ENCODE results near the gene CBFA2T2.
"Not testable (repeated sequence)": the region's sequence is repeated elsewhere in the genome, so short reads cannot be mapped to it uniquely, and the experiment has no call there.

The CBFA2T2 gene

GRCh38 chr20:33552519-33552918 lies 62.6 kb downstream of the CBFA2T2 start:
- H3K4me1 ChIP-seq (ENCODE audit: control insufficient read depth, insufficient read depth, low read length, poor library complexity, severe bottlenecking) = no peaks in the 10 kb centered on the region
- 81 to 90% methylated on average over 2 to 3 of the region's 3 CpGs for WGBS, 2 experiments (ENCODE audit: insufficient coverage in 2 of 2)
- H3K4me3 ChIP-seq (ENCODE audit: extremely low read depth, insufficient read depth, low read length, poor library complexity, severe bottlenecking) = no peak overlapping the region
- H3K9me3 ChIP-seq (ENCODE audit: control insufficient read depth, low read length) = no peaks in the 10 kb centered on the region
- no peak overlapping the region for H3K27ac ChIP-seq (ENCODE audit: low read depth, low read length, severe bottlenecking)
- H3K36me3 ChIP-seq (ENCODE audit: control insufficient read depth, insufficient read depth, low read length) = peaks cover 7% of the 10 kb centered on the region

GRCh38 chr20:33553516-33553915 lies 63.6 kb downstream of the CBFA2T2 start:
- Histone ChIP-seq H3K9me3 (ENCODE audit: control insufficient read depth, low read length) (no peaks in the 10 kb centered on the region), H3K36me3 (ENCODE audit: control insufficient read depth, insufficient read depth, low read length) (peaks cover 7% of the 10 kb centered on the region), H3K4me1 (ENCODE audit: control insufficient read depth, insufficient read depth, low read length, poor library complexity, severe bottlenecking) (no peaks in the 10 kb centered on the region), H3K27ac (ENCODE audit: low read depth, low read length, severe bottlenecking) (no peak overlapping the region), H3K4me3 (ENCODE audit: extremely low read depth, insufficient read depth, low read length, poor library complexity, severe bottlenecking) (no peak overlapping the region)
- 98 to 100% methylated on average over 3 to 4 of the region's 4 CpGs for WGBS, 2 experiments (ENCODE audit: insufficient coverage in 2 of 2)

GRCh38 chr20:33554914-33555420 lies 65.1 kb downstream of the CBFA2T2 start:
- peak overlapping the region; percentile 16 for H3K27ac ChIP-seq (ENCODE audit: low read depth, low read length, severe bottlenecking)
- no peaks in the 10 kb centered on the region for H3K9me3 ChIP-seq (ENCODE audit: control insufficient read depth, low read length)
- 22 to 25% methylated on average over 1 of the region's 2 CpGs for WGBS, 2 experiments (ENCODE audit: insufficient coverage in 2 of 2)
- H3K4me1 ChIP-seq (ENCODE audit: control insufficient read depth, insufficient read depth, low read length, poor library complexity, severe bottlenecking) = no peaks in the 10 kb centered on the region
- H3K4me3 ChIP-seq (ENCODE audit: extremely low read depth, insufficient read depth, low read length, poor library complexity, severe bottlenecking) = no peak overlapping the region
- H3K36me3 ChIP-seq (ENCODE audit: control insufficient read depth, insufficient read depth, low read length) = peaks cover 7% of the 10 kb centered on the region

GRCh38 chr20:33555755-33556154 lies 65.9 kb downstream of the CBFA2T2 start:
- no peaks in the 10 kb centered on the region for H3K9me3 ChIP-seq (ENCODE audit: control insufficient read depth, low read length)
- peaks cover 5% of the 10 kb centered on the region for H3K36me3 ChIP-seq (ENCODE audit: control insufficient read depth, insufficient read depth, low read length)
- H3K4me3 ChIP-seq (ENCODE audit: extremely low read depth, insufficient read depth, low read length, poor library complexity, severe bottlenecking) = no peak overlapping the region
- WGBS, 2 experiments (ENCODE audit: insufficient coverage in 2 of 2) = 97 to 98% methylated on average over 3 of the region's 3 CpGs
- H3K27ac ChIP-seq (ENCODE audit: low read depth, low read length, severe bottlenecking) = no peak overlapping the region
- no peaks in the 10 kb centered on the region for H3K4me1 ChIP-seq (ENCODE audit: control insufficient read depth, insufficient read depth, low read length, poor library complexity, severe bottlenecking)

GRCh38 chr20:33556246-33556645 lies 66.3 kb downstream of the CBFA2T2 start:
- no peaks in the 10 kb centered on the region for H3K9me3 ChIP-seq (ENCODE audit: control insufficient read depth, low read length)
- no CpG with 5 or more reads among the region's 3 CpGs for whole genome bisulfite sequencing, 2 experiments (ENCODE audit: insufficient coverage in 2 of 2)
- H3K27ac ChIP-seq (ENCODE audit: low read depth, low read length, severe bottlenecking) = no peak overlapping the region
- no peaks in the 10 kb centered on the region for H3K4me1 ChIP-seq (ENCODE audit: control insufficient read depth, insufficient read depth, low read length, poor library complexity, severe bottlenecking)
- peaks cover 4% of the 10 kb centered on the region for H3K36me3 ChIP-seq (ENCODE audit: control insufficient read depth, insufficient read depth, low read length)
- no peak overlapping the region for H3K4me3 ChIP-seq (ENCODE audit: extremely low read depth, insufficient read depth, low read length, poor library complexity, severe bottlenecking)

- peaks cover 4% of the 10 kb centered on the region for H3K36me3 ChIP-seq (ENCODE audit: control insufficient read depth, insufficient read depth, low read length)
- 80% methylated on average over 1 of the region's 9 CpGs for WGBS, 2 experiments (ENCODE audit: insufficient coverage in 2 of 2)
Measured at GRCh38 chr20:33558348-33559144, 68.7 kb downstream of the CBFA2T2 start.

GRCh38 chr20:33559212-33559611 lies 69.3 kb downstream of the CBFA2T2 start:
- Histone ChIP-seq H3K36me3 (ENCODE audit: control insufficient read depth, insufficient read depth, low read length) (peaks cover 4% of the 10 kb centered on the region), H3K9me3 (ENCODE audit: control insufficient read depth, low read length) (no peaks in the 10 kb centered on the region), H3K4me1 (ENCODE audit: control insufficient read depth, insufficient read depth, low read length, poor library complexity, severe bottlenecking) (no peaks in the 10 kb centered on the region), H3K4me3 (ENCODE audit: extremely low read depth, insufficient read depth, low read length, poor library complexity, severe bottlenecking) (no peak overlapping the region), H3K27ac (ENCODE audit: low read depth, low read length, severe bottlenecking) (no peak overlapping the region)
- 88 to 100% methylated on average over 2 of the region's 2 CpGs for WGBS, 2 experiments (ENCODE audit: insufficient coverage in 2 of 2)

More at GRCh38 chr20:33558348-33559144, 68.7 kb downstream of the CBFA2T2 start:
- H3K4me1 ChIP-seq (ENCODE audit: control insufficient read depth, insufficient read depth, low read length, poor library complexity, severe bottlenecking) = no peaks in the 10 kb centered on the region
- no peaks in the 10 kb centered on the region for H3K9me3 ChIP-seq (ENCODE audit: control insufficient read depth, low read length)
- no peak overlapping the region for H3K4me3 ChIP-seq (ENCODE audit: extremely low read depth, insufficient read depth, low read length, poor library complexity, severe bottlenecking)
- no peak overlapping the region for H3K27ac ChIP-seq (ENCODE audit: low read depth, low read length, severe bottlenecking)

GRCh38 chr20:33560026-33560425 lies 70.1 kb downstream of the CBFA2T2 start:
- Histone ChIP-seq H3K9me3 (ENCODE audit: control insufficient read depth, low read length) (no peaks in the 10 kb centered on the region), H3K4me1 (ENCODE audit: control insufficient read depth, insufficient read depth, low read length, poor library complexity, severe bottlenecking) (no peaks in the 10 kb centered on the region), H3K4me3 (ENCODE audit: extremely low read depth, insufficient read depth, low read length, poor library complexity, severe bottlenecking) (no peak overlapping the region), H3K36me3 (ENCODE audit: control insufficient read depth, insufficient read depth, low read length) (peaks cover 4% of the 10 kb centered on the region), H3K27ac (ENCODE audit: low read depth, low read length, severe bottlenecking) (no peak overlapping the region)
- WGBS, 2 experiments (ENCODE audit: insufficient coverage in 2 of 2) = 100% methylated on average over 1 to 2 of the region's 2 CpGs

- WGBS, 2 experiments (ENCODE audit: insufficient coverage in 2 of 2) = 87 to 97% methylated on average over 5 to 6 of the region's 6 CpGs
Measured at GRCh38 chr20:33561053-33561452, 71.2 kb downstream of the CBFA2T2 start.

GRCh38 chr20:33561692-33562601 lies 72.1 kb downstream of the CBFA2T2 start:
- H3K27ac ChIP-seq (ENCODE audit: low read depth, low read length, severe bottlenecking) = peak overlapping the region; percentile 47
- H3K4me1 ChIP-seq (ENCODE audit: control insufficient read depth, insufficient read depth, low read length, poor library complexity, severe bottlenecking) = no peaks in the 10 kb centered on the region
- H3K9me3 ChIP-seq (ENCODE audit: control insufficient read depth, low read length) = no peaks in the 10 kb centered on the region
- no peak overlapping the region for H3K4me3 ChIP-seq (ENCODE audit: extremely low read depth, insufficient read depth, low read length, poor library complexity, severe bottlenecking)
- no peaks in the 10 kb centered on the region for H3K36me3 ChIP-seq (ENCODE audit: control insufficient read depth, insufficient read depth, low read length)
- 77 to 84% methylated on average over 3 to 4 of the region's 5 CpGs for WGBS, 2 experiments (ENCODE audit: insufficient coverage in 2 of 2)

More at GRCh38 chr20:33561053-33561452, 71.2 kb downstream of the CBFA2T2 start:
- H3K27ac ChIP-seq (ENCODE audit: low read depth, low read length, severe bottlenecking); H3K4me1 ChIP-seq (ENCODE audit: control insufficient read depth, insufficient read depth, low read length, poor library complexity, severe bottlenecking); H3K9me3 ChIP-seq (ENCODE audit: control insufficient read depth, low read length); H3K4me3 ChIP-seq (ENCODE audit: extremely low read depth, insufficient read depth, low read length, poor library complexity, severe bottlenecking); H3K36me3 ChIP-seq (ENCODE audit: control insufficient read depth, insufficient read depth, low read length): not testable (repeated sequence)
